HG03565 (cell line): Measurements from ENCODE around the gene TMEM121B.
"Not testable (repeated sequence)": the region's sequence is repeated elsewhere in the genome, so short reads cannot be mapped to it uniquely, and the experiment has no call there.

ENCODE experiments used
- ATAC-seq: cut with Tn5 transposase; IDR thresholded peaks from one replicate; pipeline ENCODE4 v1.9.1; 2021; ENCODE audit warnings: mild to moderate bottlenecking, moderate library complexity; ENCODE audit not compliant: unreplicated experiment

TMEM121B gene

GRCh38 chr22:17121233-17122195 lies at the start of gene TMEM121B:
Gene TMEM121B (minus strand): TSS chr22:17121360. CDS start chr22:17121127, 233 bp downstream.
- ATAC-seq = no peak

- no peak for ATAC-seq
Observed at GRCh38 chr22:17167486-17167885, 46.3 kb upstream of the TMEM121B start.

GRCh38 chr22:17164392-17165024 lies 43.3 kb upstream of the TMEM121B start:
- ATAC-seq = no peak

GRCh38 chr22:17162731-17163130 lies 41.6 kb upstream of the TMEM121B start:
- ATAC-seq = no peak

- no peak for ATAC-seq
Observed at GRCh38 chr22:17161991-17162390, 40.8 kb upstream of the TMEM121B start.

GRCh38 chr22:17159504-17159951 lies 38.4 kb upstream of the TMEM121B start:
- ATAC-seq = peak; percentile 26

GRCh38 chr22:17158568-17159503 lies 37.7 kb upstream of the TMEM121B start, which contains the start of gene HDHD5:
Gene HDHD5 (minus strand): TSS chr22:17159277. CDS start chr22:17159251, 26 bp downstream.
- ATAC-seq = peak; percentile 59

- no peak for ATAC-seq
Observed at GRCh38 chr22:17158176-17158567, 37.0 kb upstream of the TMEM121B start.

GRCh38 chr22:17157714-17158113 lies 36.6 kb upstream of the TMEM121B start:
- ATAC-seq = no peak

- no peak for ATAC-seq
Observed at GRCh38 chr22:17155941-17156340, 34.8 kb upstream of the TMEM121B start.

- no peak for ATAC-seq
Observed at GRCh38 chr22:17152971-17153370, 31.8 kb upstream of the TMEM121B start.

- no peak for ATAC-seq
Observed at GRCh38 chr22:17152340-17152739, 31.2 kb upstream of the TMEM121B start.

- ATAC-seq = no peak
Observed at GRCh38 chr22:17149076-17149815, 28.1 kb upstream of the TMEM121B start.

- ATAC-seq = not testable (repeated sequence)
Observed at GRCh38 chr22:17147458-17147857, 26.3 kb upstream of the TMEM121B start.

GRCh38 chr22:17145021-17145680 lies 24.0 kb upstream of the TMEM121B start:
- no peak for ATAC-seq

- no peak for ATAC-seq
Observed at GRCh38 chr22:17143826-17144225, 22.7 kb upstream of the TMEM121B start.

- ATAC-seq = no peak
Observed at GRCh38 chr22:17143101-17143500, 21.9 kb upstream of the TMEM121B start.

- ATAC-seq = no peak
Observed at GRCh38 chr22:17140826-17141766, 19.9 kb upstream of the TMEM121B start.
